Measurements from ENCODE around the gene BIRC7. TPM values are rescaled to one million over a fixed set of nuclear protein-coding genes. Genes with fewer than 3 reads are reported as not detected.
A peak's percentile ranks its signal among the peaks of the same experiment; 100 is the strongest.

Gene BIRC7
- total RNA-seq, 1 experiment from 2014 or later = not detected

- TF ChIP-seq CTCF (IDR thresholded peaks at IDR 0.05; ENCODE audit: unreplicated experiment) = no peak
- Mint-ChIP-seq H3K36me3 (ENCODE audit: insufficient read depth, unreplicated experiment) (peaks cover 89% of the 10 kb centered on the region), H3K27ac (ENCODE audit: low read depth, unreplicated experiment) (peak overlapping the region; percentile 49), H3K27me3 (ENCODE audit: insufficient read depth, unreplicated experiment) (no peaks in the 10 kb centered on the region), H3K9me3 (ENCODE audit: unreplicated experiment) (no peaks in the 10 kb centered on the region), H3K4me3 (ENCODE audit: unreplicated experiment) (no peak overlapping the region), H3K4me1 (ENCODE audit: insufficient read depth, unreplicated experiment) (peaks cover 14% of the 10 kb centered on the region)
- POLR2A ChIA-PET = interaction anchor here (0.8 to 1.7 kb wide), 2 partner anchors 9 to 11 kb away, joined by 3 to 17 read pairs; partner anchors contain the start of gene YTHDF1
- BruUV-seq (replicated peaks) = no TSS peak
- CTCF ChIA-PET = interaction anchor here (1.0 to 4.3 kb wide), 3 partner anchors 7 to 23 kb away, joined by 4 to 20 read pairs (median 4); no protein-coding TSS in a partner anchor
- intact Hi-C loops (cut with micrococcal nuclease) = no loop called here
- DNase-seq (ENCODE audit: unreplicated experiment) = no peak
Observed at GRCh38 chr20:63205896-63206295, 29.8 kb upstream of the BIRC7 start.

- no peaks in the 10 kb centered on the region for H3K27me3 Mint-ChIP-seq (ENCODE audit: insufficient read depth, unreplicated experiment)
- H3K27ac Mint-ChIP-seq (ENCODE audit: low read depth, unreplicated experiment) = peak overlapping the region; percentile 80
- no peak for TF ChIP-seq CTCF (IDR thresholded peaks at IDR 0.05; ENCODE audit: unreplicated experiment)
- H3K4me3 Mint-ChIP-seq (ENCODE audit: unreplicated experiment) = peak overlapping the region; percentile 43
- no TSS peak for BruUV-seq (replicated peaks)
- peak; percentile 84 for DNase-seq (ENCODE audit: unreplicated experiment)
- ChIA-PET POLR2A (interaction anchor here (0.8 to 1.7 kb wide), 4 partner anchors 8 to 67 kb away, joined by 3 to 17 read pairs (median 4); partner anchors contain the start of genes ARFGAP1 and YTHDF1), CTCF (interaction anchor here (0.7 to 4.3 kb wide), 7 partner anchors 8 to 198 kb away, joined by 3 to 20 read pairs (median 4); partner anchors contain the start of gene YTHDF1)
- no peaks in the 10 kb centered on the region for H3K9me3 Mint-ChIP-seq (ENCODE audit: unreplicated experiment)
- peaks cover 89% of the 10 kb centered on the region for H3K36me3 Mint-ChIP-seq (ENCODE audit: insufficient read depth, unreplicated experiment)
- H3K4me1 Mint-ChIP-seq (ENCODE audit: insufficient read depth, unreplicated experiment) = peaks cover 19% of the 10 kb centered on the region
- intact Hi-C loops (cut with micrococcal nuclease) = no loop called here
Observed at GRCh38 chr20:63206878-63207277, 28.8 kb upstream of the BIRC7 start.

- Mint-ChIP-seq H3K9me3 (ENCODE audit: unreplicated experiment) (no peaks in the 10 kb centered on the region), H3K27ac (ENCODE audit: low read depth, unreplicated experiment) (peak overlapping the region; percentile 44), H3K4me3 (ENCODE audit: unreplicated experiment) (no peak overlapping the region), H3K36me3 (ENCODE audit: insufficient read depth, unreplicated experiment) (peaks cover 89% of the 10 kb centered on the region), H3K4me1 (ENCODE audit: insufficient read depth, unreplicated experiment) (peaks cover 34% of the 10 kb centered on the region), H3K27me3 (ENCODE audit: insufficient read depth, unreplicated experiment) (no peaks in the 10 kb centered on the region)
- no peak for TF ChIP-seq CTCF (IDR thresholded peaks at IDR 0.05; ENCODE audit: unreplicated experiment)
- intact Hi-C loops (cut with micrococcal nuclease) = no loop called here
- POLR2A ChIA-PET = interaction anchor here (1.5 kb wide), 1 partner anchor 66 kb away, joined by 4 read pairs; no protein-coding TSS in a partner anchor
- CTCF ChIA-PET = interaction anchor here (8.8 kb wide), 1 partner anchor 16 kb away, joined by 86 read pairs; no protein-coding TSS in a partner anchor
- BruUV-seq (replicated peaks) = no TSS peak
- DNase-seq (ENCODE audit: unreplicated experiment) = no peak
Observed at GRCh38 chr20:63208346-63208909, 27.3 kb upstream of the BIRC7 start.

GRCh38 chr20:63210011-63210605 lies 25.6 kb upstream of the BIRC7 start:
- Mint-ChIP-seq H3K27ac (ENCODE audit: low read depth, unreplicated experiment) (peak overlapping the region; percentile 74), H3K9me3 (ENCODE audit: unreplicated experiment) (no peaks in the 10 kb centered on the region), H3K4me1 (ENCODE audit: insufficient read depth, unreplicated experiment) (peaks cover 50% of the 10 kb centered on the region), H3K4me3 (ENCODE audit: unreplicated experiment) (no peak overlapping the region), H3K36me3 (ENCODE audit: insufficient read depth, unreplicated experiment) (peaks cover 94% of the 10 kb centered on the region), H3K27me3 (ENCODE audit: insufficient read depth, unreplicated experiment) (no peaks in the 10 kb centered on the region)
- ChIA-PET CTCF (interaction anchor here (0.6 to 8.8 kb wide), 4 partner anchors 13 to 26 kb away, joined by 3 to 86 read pairs (median 3); no protein-coding TSS in a partner anchor), POLR2A (interaction anchor here (0.9 kb wide), 1 partner anchor 265 kb away, joined by 3 read pairs; no protein-coding TSS in a partner anchor)
- no peak for TF ChIP-seq CTCF (IDR thresholded peaks at IDR 0.05; ENCODE audit: unreplicated experiment)
- intact Hi-C loops (cut with micrococcal nuclease) = no loop called here
- no TSS peak for BruUV-seq (replicated peaks)
- DNase-seq (ENCODE audit: unreplicated experiment) = peak; percentile 24
